ENCODE results near the gene GPC5.

GPC5 gene

GRCh38 chr13:91544723-91545122 is 146.3 kb downstream of the GPC5 start:
- DNase-seq: no peak

- DNase-seq: no peak
Observed at GRCh38 chr13:91546900-91547299, 148.5 kb downstream of the GPC5 start.

DNA sequence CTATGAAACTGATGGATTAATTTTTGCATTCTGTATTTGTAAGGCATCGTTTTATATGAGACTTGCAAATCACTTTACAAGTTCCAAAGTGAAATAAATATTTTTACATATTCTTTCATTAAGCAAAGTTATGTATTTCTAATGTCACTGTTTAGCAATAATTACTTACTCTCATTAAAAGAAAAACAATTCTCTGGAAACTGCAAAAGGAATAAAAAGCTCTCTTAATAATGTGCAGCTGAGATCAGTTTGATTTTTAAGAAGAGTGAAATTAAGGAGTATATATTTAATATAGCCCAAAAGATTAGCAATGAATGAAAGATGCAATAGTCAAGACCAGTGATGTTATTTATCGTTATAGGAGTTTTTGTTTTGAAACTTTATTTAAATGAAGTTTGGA is 155.2 kb downstream of the GPC5 start:
- DNase-seq: no peak

GRCh38 chr13:91554101-91554500 is 155.7 kb downstream of the GPC5 start:
- no peak for DNase-seq

DNA sequence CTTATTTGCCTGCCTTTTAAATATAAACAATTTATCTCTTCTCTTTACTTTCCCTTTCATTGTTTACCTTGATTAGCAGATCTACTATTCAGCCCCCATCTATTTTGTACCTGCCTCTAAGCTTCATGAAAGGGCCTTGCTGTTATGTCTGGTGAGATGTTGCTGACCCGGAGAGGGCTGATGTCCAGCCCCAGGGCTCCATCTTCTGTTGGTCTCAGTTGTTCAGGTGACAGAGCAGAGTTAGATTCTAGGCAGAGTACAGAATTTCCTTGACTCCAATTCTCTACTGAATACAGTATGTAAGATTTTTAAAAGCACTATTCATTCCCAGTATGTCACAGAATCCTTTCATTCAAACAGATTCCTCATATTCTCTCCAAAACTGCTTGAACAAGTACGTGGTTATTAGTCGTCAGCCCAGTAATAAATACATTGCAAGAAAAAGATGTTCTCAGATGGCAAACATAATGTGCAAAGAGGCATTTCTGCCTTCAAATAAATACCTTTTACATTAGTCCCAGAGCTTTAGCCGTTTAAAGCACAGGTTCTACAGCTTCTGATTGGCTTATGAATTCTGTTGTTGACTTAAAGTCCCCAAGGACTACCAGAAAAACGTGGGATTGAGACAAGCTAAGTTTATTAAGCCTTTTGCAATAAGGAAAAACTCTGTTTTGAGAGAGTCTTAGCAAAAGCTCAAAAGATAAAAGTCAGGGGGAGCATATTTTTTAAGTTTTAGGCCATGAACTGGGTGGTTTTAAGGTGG is 159.1 kb downstream of the GPC5 start:
- no peak for DNase-seq

GRCh38 chr13:91563799-91564198 is 165.4 kb downstream of the GPC5 start:
- DNase-seq: no peak

DNA sequence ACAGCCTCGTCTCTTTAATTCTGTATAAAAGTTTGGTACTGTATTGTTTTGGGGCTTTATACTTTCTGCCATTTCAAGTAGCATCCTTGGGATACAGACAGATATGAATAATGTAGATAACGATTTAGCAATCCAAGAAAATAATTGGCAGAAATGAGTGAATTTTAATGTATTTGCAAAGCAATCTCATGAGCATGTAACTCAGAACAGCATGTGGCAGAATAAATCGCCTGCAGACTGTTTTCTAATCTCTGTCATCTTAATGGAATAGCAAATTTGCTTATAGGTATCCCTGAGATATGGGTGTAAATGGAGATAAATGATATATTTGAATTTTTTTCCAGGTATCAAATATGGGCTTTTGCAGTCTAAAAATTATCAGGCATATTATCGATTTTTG is 166.0 kb downstream of the GPC5 start:
- DNase-seq: no peak

DNA sequence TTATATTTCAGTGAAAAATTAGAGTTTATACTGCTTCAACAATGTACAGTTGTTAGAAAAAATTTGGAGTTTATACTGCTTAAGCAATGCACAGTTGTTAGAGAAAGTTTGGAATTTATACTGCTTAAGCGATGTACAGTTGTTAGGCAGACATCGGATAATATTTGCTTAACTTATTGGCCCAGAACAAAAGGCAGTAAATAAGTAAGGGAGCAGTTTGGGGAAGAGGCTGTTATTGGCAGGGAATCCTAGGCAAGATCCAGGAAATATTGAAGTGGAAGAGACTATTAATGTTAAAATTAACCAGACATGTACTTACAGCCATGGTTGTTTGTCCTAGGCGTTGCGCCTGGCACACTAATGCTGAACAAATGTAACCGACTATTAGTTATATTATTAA is 166.9 kb downstream of the GPC5 start:
- no peak for DNase-seq

DNA sequence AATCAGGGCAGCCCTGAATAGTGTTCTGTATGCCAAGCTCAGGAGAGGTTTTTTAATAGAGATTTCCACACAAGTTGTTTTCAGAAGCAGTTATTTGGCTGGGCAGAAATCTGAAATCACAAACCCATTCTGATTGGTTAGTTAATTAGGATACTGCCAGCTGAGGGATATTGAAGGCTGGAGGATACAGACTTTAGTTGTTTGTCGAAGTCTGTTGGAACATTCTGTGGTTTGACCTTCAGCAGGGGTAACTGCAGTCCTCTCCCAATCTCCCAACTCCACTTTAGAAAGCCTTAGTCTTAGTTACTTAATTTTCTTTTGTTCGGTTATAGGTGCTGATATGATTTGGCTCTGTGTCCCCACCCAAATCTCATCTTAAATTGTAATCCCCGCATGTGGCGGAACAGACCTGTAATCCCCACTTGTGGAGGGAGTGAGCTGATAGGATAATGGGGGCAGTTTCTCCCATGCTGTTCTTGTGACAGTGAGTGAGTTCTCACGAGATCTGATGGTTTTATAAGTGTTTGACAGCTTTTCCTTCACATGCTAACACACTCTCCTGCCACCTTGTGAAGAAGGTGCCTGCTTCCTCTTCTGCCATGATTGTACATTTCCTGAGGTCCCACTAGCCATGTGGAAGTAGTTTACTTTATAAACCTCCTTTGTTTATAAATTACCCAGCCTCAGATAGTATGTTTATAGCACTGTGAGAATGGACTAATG is 169.2 kb downstream of the GPC5 start:
- DNase-seq: no peak

DNA sequence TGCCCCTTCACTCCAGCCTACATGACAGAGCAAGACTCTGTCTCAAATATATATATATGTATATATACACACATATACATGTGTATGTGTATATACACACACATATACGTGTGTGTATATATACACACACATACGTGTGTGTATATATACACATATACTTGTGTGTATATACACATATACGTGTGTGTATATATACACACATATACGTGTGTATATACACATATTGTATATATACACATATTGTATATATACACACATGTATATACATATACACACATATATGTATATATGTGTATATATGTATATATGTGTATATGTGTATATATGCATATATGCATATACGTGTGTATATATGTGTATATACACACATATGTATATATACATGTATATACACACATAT is 173.3 kb downstream of the GPC5 start:
- DNase-seq: no peak

- no peak for DNase-seq
Observed at GRCh38 chr13:91572439-91572838, 174.0 kb downstream of the GPC5 start.

- no peak for DNase-seq
Observed at GRCh38 chr13:91572944-91573598, 174.7 kb downstream of the GPC5 start.

- no peak for DNase-seq
Observed at GRCh38 chr13:91574766-91575165, 176.3 kb downstream of the GPC5 start.

GRCh38 chr13:91576590-91576989 is 178.2 kb downstream of the GPC5 start:
- DNase-seq: no peak

GRCh38 chr13:91579320-91579719 is 180.9 kb downstream of the GPC5 start:
- DNase-seq: no peak

- DNase-seq: no peak
Observed at GRCh38 chr13:91580749-91581148, 182.3 kb downstream of the GPC5 start.

DNA sequence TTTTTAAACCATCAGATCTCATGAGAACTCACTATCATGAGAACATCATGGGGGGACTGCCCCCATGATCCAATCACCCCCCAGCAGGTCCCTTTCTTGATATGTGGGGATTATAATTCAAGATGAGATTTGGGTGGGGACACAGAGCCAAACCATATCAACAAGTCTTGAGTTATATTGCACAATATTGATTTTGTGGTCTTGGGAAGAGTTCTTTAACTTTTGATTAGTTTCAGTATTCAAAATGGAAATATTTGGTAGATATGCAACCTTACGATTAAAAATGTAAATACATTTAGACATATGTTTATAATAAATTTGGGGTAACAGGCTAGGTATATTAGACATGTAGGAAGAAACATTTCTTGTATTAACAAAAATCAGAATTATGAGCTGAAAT is 188.2 kb downstream of the GPC5 start:
- no peak for DNase-seq

DNA sequence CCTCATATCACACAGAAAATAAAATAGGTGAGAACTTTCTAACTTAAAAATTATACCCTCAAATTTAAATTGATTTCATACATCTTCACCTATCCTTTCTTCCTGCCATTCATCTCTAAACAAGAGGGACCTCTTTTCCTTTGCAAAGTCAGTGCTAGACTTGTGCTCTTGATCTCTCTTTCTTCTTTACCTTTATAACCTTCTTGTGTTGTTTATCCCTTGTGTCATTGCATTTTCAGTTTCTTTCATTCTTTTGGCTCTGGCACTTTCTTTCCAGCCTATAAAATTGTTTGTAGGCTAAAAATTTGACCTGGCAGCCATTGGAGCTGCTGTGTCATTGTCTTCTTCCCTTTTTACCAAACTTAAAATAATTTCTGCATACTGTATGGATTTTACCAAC is 190.1 kb downstream of the GPC5 start:
- DNase-seq: no peak

DNA sequence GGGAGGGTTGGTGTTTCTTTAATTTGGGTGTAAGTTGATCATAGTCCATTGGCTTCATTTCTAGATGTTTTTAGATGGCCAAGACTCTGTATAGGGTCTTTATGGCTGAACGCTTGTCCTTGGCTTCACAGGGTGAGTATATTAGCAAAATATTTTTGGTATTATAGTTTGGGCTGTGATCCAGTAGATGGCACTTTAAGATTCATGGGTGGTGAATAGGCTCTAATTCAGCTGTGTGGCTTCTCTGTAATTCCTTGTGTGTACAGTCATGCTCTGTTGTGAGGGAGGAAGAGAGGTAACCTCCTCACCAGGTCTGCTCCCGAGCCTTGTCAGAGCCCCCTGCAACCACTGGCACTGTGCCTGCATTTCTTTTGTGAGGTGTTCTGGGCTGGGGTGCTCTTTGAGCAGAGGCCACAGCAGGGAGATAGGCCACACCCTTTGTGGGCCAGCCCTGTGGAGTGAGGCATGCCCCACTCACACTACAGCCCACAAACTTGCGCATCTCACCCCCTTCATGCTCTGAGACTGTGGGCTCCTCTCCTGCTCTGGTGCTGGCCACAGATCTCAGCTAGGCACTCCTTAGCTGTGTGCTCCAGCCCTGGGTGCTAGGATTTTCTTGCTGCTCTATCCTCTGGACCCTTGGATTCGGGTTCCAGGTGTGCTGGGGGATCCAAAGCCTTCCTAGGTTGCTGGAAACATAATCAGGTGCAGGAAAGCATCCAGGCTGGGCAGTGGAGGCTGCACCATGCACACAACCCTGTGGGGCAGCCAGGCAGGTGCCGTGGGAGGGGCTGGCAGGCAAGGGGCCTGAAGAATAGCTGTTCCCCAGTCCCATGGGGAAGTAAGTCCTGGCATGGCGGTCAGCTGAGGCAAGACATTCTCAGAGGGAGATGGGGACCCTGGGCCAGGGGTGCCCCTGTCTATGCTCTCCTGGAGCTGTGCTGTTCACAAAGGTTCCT is 193.9 kb downstream of the GPC5 start:
- no peak for DNase-seq

DNA sequence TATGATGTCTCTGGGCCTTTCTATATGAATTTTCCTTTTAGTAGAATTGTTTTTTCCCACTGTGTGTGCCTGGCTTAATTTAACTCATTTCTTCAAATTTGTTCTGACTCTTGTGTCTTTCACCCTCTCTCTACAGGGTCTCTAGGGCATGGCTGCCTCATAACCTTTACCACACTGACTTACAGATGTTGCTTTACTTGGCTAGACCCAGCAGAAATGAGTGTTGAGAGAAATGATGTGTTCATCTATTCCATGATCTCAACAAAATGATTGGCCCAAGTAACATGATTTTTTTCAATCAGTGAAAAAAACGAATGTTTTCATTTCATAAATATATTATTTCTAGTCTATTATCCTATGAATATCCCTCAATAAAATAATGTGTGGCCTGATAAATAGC is 195.0 kb downstream of the GPC5 start:
- no peak for DNase-seq

- no peak for DNase-seq
Observed at GRCh38 chr13:91594061-91594460, 195.6 kb downstream of the GPC5 start.

DNA sequence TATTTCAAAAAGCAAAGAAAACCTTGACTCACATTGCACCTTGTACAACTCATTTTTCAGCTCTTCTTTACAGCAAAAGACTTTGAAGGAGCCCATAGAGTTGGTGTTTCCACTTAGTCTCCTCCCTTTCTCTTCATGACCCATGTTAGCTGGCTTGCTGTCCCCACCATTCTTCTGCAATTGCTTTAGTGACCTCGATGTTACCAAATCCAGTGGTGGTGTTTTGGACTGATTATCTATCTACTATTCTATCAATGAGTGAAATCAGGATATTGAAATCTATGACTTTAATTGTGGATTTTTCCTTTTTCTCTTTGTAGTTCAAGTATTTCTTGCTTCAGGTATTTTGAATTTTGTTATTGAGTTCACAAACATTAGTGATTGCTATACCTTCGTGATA is 197.3 kb downstream of the GPC5 start:
- DNase-seq: no peak

GRCh38 chr13:91596842-91597241 is 198.4 kb downstream of the GPC5 start:
- DNase-seq: no peak
